Skeletal muscle tissue (tissue), 4 donors: ENCODE measurements around the gene CCDC137. TPM values are rescaled to one million over a fixed set of nuclear protein-coding genes. Genes with fewer than 3 reads are reported as not detected.
A peak's percentile ranks its signal among the peaks of the same experiment; 100 is the strongest.

Experiments
- H3K27ac ChIP-seq: one replicate; pipeline ENCODE4 v1.7.0; 2013; ENCODE audit warnings: mild to moderate bottlenecking, low read depth, low read length, inconsistent platforms
- H3K27me3 ChIP-seq, 3 donors: one replicate each; pipeline ENCODE4 v1.7.0; 2013; ENCODE audit warnings: low read length in 3 of 3; ENCODE audit not compliant: control insufficient read depth in 3 of 3, insufficient read depth in 3 of 3
- H3K36me3 ChIP-seq, 3 donors: one replicate each; pipeline ENCODE4 v1.7.0; 2013; ENCODE audit warnings: low read length in 3 of 3; ENCODE audit not compliant: control insufficient read depth in 3 of 3, insufficient read depth in 3 of 3
- H3K4me1 ChIP-seq, 3 donors: one replicate each; pipeline ENCODE4 v1.7.0; 2013; ENCODE audit warnings: low read length in 3 of 3, mild to moderate bottlenecking in 3 of 3; ENCODE audit not compliant: control insufficient read depth in 3 of 3, insufficient read depth in 3 of 3
- H3K4me3 ChIP-seq, 3 donors: one replicate each; pipeline ENCODE4 v1.7.0; 2013; ENCODE audit warnings: low read length in 3 of 3
- H3K9ac ChIP-seq, 3 donors: one replicate each; pipeline ENCODE4 v1.7.0; 2013; ENCODE audit warnings: low read length in 3 of 3, mild to moderate bottlenecking in 3 of 3, moderate library complexity in 2 of 3, low read depth in 1 of 3
- H3K9me3 ChIP-seq, 3 donors: one replicate each; pipeline ENCODE4 v1.7.0; 2013; ENCODE audit warnings: low read length in 3 of 3; ENCODE audit not compliant: control insufficient read depth in 3 of 3
- total RNA-seq: library from RNA; depleted of rRNA; stranded (reverse); fragments of >200 nt; gene quantifications from one replicate; pipeline ENCODE4 v1.2.3, GENCODE V29; 2014
- donor health status: Osteomylitis.

Gene CCDC137
- total RNA-seq, 1 donor from 2014 or later, result 5.7 TPM

DNA sequence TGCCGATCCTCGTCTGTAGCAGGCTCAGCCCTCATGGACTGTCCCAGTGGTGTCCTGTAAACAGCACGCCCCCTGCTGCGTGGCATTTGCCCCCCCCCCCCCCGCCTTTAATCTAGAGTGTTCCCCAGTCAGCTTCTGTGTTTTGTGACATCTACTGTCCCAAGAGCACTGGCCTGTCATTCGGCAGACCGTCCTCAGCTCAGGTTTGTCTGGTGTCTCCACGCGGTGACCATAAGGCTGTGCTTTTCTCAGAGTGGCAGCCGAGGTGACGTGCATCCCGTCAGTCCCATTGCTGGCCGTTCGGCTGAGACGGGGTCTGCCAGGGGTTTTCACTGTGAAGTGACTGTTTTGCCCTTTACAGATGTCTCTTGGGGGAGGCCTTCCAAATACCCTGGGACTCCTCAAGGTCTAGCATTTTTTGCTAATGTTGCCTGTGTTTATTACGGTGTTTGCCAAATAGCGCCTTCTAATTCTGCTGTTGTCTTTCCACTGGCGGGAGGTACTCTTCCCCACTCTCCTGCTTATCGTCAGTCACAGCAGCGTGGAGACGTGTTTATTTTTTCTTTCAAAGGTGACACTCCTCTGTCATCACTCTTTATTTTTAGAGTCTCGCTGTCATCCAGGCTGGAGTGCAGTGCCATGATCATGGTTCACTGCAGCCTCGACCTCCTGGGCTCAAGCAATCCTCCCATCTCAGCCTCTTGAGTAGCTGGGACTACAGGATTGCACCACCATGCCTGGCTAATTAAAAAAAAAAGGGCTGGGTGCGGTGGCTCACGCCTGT is 30.9 kb downstream of the CCDC137 start:
- Histone ChIP-seq H3K27ac (peak overlapping the region; percentile 85), H3K36me3 (peaks cover 54 to 63% (median 55%) of the 10 kb centered on the region in 3 donors)

DNA sequence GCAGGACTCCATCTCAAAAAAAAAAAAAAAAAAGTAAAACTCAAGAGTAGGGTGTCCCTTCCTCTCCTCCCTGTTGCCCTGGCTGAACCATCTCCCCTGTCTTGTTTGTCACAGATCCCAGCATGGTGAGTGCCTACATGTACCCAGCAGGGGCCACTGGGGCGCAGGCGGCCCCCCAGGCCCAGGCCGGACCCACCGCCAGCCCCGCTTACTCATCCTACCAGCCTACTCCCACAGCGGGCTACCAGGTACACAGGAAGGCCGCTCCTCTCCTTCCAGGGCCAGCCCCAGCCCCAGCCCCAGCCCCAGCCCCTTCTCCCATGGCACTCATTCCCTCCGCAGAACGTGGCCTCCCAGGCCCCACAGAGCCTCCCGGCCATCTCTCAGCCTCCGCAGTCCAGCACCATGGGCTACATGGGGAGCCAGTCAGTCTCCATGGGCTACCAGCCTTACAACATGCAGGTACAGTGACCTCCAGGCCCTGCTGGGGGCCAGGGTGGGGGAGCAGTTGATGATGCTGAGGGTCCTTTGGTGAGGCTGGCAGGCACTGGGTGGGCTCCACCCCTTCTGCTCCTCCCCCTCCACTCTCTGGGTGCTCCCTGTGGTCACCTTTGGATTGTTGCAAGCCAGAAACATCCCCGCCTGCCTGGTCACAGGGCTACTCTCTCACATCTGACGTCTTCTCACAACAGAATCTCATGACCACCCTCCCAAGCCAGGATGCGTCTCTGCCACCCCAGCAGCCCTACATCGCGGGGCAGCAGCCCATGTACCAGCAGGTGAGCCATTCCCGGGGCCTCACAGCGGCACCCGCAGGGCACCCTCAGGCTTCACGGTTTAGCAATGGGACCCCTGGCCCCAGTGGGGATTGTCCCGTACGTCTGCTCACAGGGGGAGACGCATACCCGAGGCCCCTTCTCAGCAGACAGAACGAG is 34.1 kb downstream of the CCDC137 start:
- Histone ChIP-seq H3K4me3 (peak overlapping the region in 1 of 3 donors; percentile 98), H3K27ac (no peak overlapping the region), H3K27me3 (no peaks in the 10 kb centered on the region), H3K36me3 (peaks cover 42 to 51% (median 44%) of the 10 kb centered on the region in 3 donors), H3K9ac (no peak overlapping the region), H3K4me1 (peaks cover 31 to 55% (median 45%) of the 10 kb centered on the region in 3 donors), H3K9me3 (no peaks in the 10 kb centered on the region)

More for the DNA sequence above, 30.9 kb downstream of the CCDC137 start:
- no peaks in the 10 kb centered on the region for H3K27me3 ChIP-seq
- H3K4me3 ChIP-seq, result no peak overlapping the region
- peak overlapping the region in 1 of 3 donors; percentile 71 for H3K9ac ChIP-seq
- H3K4me1 ChIP-seq, result peaks cover 17 to 39% (median 33%) of the 10 kb centered on the region in 3 donors
- H3K9me3 ChIP-seq, result no peaks in the 10 kb centered on the region

DNA sequence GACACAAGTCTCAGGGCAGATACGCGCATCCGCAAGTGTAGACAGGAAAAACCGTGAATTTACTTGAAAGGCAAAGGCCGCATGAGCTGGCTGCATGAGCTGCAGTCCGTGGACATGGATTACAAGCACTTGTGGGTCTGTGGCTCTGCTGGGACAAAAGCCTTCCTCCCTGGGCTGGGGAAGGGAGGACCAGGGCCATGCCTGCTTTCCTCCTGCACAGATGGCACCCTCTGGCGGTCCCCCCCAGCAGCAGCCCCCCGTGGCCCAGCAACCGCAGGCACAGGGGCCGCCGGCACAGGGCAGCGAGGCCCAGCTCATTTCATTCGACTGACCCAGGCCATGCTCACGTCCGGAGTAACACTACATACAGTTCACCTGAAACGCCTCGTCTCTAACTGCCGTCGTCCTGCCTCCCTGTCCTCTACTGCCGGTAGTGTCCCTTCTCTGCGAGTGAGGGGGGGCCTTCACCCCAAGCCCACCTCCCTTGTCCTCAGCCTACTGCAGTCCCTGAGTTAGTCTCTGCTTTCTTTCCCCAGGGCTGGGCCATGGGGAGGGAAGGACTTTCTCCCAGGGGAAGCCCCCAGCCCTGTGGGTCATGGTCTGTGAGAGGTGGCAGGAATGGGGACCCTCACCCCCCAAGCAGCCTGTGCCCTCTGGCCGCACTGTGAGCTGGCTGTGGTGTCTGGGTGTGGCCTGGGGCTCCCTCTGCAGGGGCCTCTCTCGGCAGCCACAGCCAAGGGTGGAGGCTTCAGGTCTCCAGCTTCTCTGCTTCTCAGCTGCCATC is 34.9 kb downstream of the CCDC137 start:
- Histone ChIP-seq H3K4me1 (peaks cover 31 to 54% (median 44%) of the 10 kb centered on the region in 3 donors), H3K9me3 (no peaks in the 10 kb centered on the region), H3K4me3 (peak overlapping the region; percentile 54 to 98 (median 96)), H3K27ac (no peak overlapping the region), H3K27me3 (no peaks in the 10 kb centered on the region), H3K36me3 (peaks cover 44 to 51% (median 44%) of the 10 kb centered on the region in 3 donors), H3K9ac (peak overlapping the region; percentile 97 to 100 (median 98))

DNA sequence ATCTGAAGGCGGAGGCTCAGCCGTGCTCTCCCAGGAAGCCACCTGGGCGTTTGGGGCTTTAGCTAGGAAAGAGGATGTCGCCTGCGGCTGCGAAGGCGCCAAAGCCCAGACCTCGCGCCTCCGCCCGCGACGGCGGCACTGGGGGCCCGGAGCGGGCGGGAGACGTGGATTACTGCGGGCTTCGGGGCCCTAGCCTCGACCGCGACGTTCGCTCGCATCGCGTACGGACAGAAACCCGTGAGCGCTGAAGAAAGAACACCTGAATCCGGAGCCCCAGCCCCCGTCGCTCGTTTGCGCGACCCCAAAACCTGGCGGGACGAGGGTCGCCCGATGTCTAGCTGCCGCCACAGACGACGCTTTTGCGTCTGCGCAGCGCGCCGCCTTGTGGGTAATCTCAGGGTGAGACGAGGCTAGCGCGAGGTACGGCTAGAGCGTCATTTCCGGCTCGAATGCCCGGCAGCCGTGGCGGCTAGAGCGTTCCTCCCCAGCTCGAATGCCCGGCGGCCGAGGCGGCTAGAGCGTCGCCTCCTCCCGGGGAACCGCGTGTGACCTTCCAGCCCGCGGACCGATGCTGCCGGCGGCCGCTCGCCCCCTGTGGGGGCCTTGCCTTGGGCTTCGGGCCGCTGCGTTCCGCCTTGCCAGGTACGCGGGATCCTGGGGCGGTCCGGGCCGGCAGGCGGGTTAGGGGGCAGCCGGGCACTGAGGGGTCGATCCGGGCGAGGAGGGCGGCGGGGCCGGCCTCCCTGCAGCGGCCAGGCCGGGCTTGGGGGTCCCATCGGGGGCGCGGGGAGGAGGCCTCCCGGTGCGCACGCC is 36.6 kb downstream of the CCDC137 start, which contains the start of gene MRPL12:
Gene MRPL12 (plus strand): TSS at position 434 of the 813 bp plus-strand sequence. CDS start 135 bp downstream, at position 569.
- Histone ChIP-seq H3K4me3 (peak within 1 kb of the TSS; percentile 94 to 98 (median 96)), H3K27me3 (no peaks in the 10 kb centered on the region), H3K9ac (peak within 1 kb of the TSS; percentile 97 to 100 (median 98)), H3K36me3 (peaks cover 49 to 51% (median 50%) of the 10 kb centered on the region in 3 donors), H3K4me1 (peaks cover 30 to 38% (median 31%) of the 10 kb centered on the region in 3 donors), H3K27ac (peak within 1 kb of the TSS; percentile 96), H3K9me3 (no peaks in the 10 kb centered on the region)

DNA sequence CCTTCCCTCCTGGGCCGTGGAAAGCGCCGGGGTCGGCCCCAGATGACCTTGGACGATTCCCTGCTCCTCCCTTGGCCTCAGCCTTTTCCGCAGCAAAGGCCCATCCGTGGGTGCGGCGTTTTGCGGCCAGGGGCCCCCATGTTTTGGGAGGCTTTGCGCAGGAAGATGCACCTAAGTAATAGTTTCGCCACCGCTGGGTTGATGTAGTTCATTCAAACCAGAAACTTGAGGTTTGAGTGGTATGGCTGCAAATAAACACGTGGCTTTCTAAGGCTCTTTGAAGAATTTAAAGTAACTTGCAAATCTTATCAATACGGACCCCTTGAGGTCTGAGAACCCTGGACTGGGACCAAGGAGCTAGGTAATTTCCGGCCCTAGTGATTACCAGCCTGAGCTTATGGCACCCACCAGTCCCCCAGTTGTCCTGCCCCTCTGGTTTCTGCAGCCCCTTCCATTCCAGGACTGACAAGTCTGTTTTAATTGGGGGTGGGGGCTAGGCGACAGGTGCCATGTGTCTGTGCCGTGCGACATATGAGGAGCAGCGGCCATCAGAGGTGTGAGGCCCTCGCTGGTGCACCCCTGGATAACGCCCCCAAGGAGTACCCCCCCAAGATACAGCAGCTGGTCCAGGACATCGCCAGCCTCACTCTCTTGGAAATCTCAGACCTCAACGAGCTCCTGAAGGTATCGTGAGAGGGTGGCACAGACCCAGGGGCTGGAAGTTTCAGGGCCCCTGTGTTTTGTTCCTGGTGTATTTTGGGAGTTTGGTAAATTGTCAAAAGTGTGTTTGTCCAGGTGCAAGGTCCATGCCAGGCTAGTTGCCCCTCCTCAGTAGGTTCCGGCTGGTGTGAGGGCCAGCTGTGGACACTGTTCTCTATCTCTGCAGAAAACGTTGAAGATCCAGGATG is 37.5 kb downstream of the CCDC137 start:
- no peaks in the 10 kb centered on the region for H3K9me3 ChIP-seq
- no peaks in the 10 kb centered on the region for H3K27me3 ChIP-seq
- H3K4me1 ChIP-seq, result peaks cover 30 to 36% (median 31%) of the 10 kb centered on the region in 3 donors
- H3K9ac ChIP-seq, result peak overlapping the region; percentile 97 to 100 (median 98)
- peaks cover 43 to 51% (median 44%) of the 10 kb centered on the region in 3 donors for H3K36me3 ChIP-seq
- H3K27ac ChIP-seq, result peak overlapping the region; percentile 96
- H3K4me3 ChIP-seq, result peak overlapping the region; percentile 94 to 98 (median 96)

DNA sequence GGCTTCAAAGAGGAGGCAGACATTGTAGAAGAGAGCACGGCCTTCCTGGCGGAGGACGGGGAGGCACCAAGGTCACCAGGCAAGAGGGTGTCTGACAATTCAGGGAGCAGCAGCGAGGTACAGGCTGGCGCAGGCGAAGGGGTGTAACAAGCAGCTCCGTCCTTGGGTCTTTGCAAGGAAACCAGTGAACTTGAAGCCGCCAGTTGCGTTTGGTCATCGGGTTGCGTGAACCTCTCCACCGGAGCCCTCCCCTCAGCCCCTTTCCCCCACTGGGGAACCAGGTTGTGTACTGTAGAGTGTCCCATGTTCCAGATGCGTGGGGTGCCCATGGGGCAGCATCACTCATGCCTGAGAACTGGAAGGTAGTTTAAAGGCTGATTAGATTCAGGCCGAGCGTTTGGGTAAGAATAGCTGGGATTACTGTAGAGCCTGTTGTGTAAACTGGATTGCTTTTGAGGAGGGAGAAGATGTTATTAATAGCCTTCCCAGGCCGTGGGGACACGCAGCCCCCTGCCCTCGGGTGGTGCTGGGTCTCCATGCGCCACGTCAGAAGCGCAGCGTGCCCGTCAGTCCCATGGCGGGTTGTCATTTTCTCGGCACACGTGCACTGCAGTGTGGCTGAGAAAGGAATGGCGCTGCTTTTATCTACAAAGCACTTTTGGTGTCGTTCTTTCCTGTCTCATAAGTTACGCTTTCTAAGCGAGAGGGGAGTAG is 39.1 kb downstream of the CCDC137 start:
- no peak overlapping the region for H3K27ac ChIP-seq
- H3K36me3 ChIP-seq, result peaks cover 39 to 49% (median 39%) of the 10 kb centered on the region in 3 donors
- peaks cover 34 to 39% (median 37%) of the 10 kb centered on the region in 3 donors for H3K4me1 ChIP-seq
- no peaks in the 10 kb centered on the region for H3K9me3 ChIP-seq
- no peak overlapping the region for H3K9ac ChIP-seq
- H3K4me3 ChIP-seq, result no peak overlapping the region
- no peaks in the 10 kb centered on the region for H3K27me3 ChIP-seq

DNA sequence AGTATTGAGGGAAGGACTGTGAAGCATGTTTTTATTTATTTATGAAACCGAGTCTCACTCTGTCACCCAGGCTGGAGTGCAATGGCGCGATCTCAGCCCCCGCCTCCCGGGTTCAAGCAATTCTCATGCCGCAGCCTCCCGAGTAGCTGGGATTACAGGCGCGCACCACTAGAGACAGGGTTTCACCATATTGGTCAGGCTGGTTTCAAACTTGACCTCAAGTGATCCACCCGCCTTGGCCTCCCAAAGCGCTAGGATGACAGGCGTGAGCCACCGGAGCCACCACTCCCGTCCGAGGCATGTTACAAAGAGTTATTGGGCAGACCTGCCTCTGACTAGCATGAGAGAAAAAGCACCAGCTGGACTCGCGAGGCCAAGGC is 39.7 kb downstream of the CCDC137 start:
- Histone ChIP-seq H3K4me1 (peaks cover 35 to 39% (median 38%) of the 10 kb centered on the region in 3 donors), H3K4me3 (no peak overlapping the region), H3K9me3 (no peaks in the 10 kb centered on the region), H3K27me3 (no peaks in the 10 kb centered on the region), H3K27ac (no peak overlapping the region), H3K36me3 (peaks cover 34 to 44% (median 34%) of the 10 kb centered on the region in 3 donors), H3K9ac (no peak overlapping the region)
